B cell (primary cell): ENCODE data around the gene PNPLA5. TPM values are rescaled to one million over a fixed set of nuclear protein-coding genes. Genes with fewer than 3 reads are reported as not detected.

ENCODE experiments used
- ATAC-seq: fragments of 200-7000 bp; cut with Tn5 transposase; one replicate; pipeline ENCODE4 v1.10.0; 2021; ENCODE audit warnings: low read depth, mild to moderate bottlenecking, moderate number of reproducible peaks, moderate library complexity
- CTCF ChIA-PET: fragments of 350-600 bp; sonication (Branson Sonifier 250); formaldehyde crosslinking; loops from one replicate; lab custom pipeline; 2021; ENCODE audit warnings: antibody characterized with exemption, inconsistent platforms; lab: Charles Lee
- POLR2A ChIA-PET: fragments of 350-600 bp; sonication (Branson Sonifier 250); formaldehyde crosslinking; loops from one replicate; lab custom pipeline; 2021; ENCODE audit warnings: antibody characterized with exemption; lab: Charles Lee
- DNase-seq: peaks from one replicate; pipeline ENCODE4 v3.0.0; 2013
- H2AFZ ChIP-seq: 2 replicates; pipeline ENCODE4 v1.6.1; 2012; ENCODE audit warnings: mild to moderate bottlenecking, low read depth, low read length; ENCODE audit not compliant: insufficient read depth, poor library complexity, severe bottlenecking
- H3K27ac ChIP-seq, 2 donors: 1 replicate in 1 of 2; 2 replicates in 1 of 2; pipeline ENCODE4 v1.5.1; 2012 to 2013; ENCODE audit warnings: low read length in 2 of 2, mild to moderate bottlenecking in 2 of 2, moderate library complexity in 1 of 2
- H3K27me3 ChIP-seq, 4 experiments: fragments of 200-600 bp in 1 of 4; sonication (generic) in 1 of 4; replicated peaks in 1 of 4; 1 replicate in 2 of 4; 2 replicates in 2 of 4; pipeline versions ENCODE4 v1.6.1 to v1.7.0; 2013 to 2016; ENCODE audit warnings: low read length in 3 of 4, mild to moderate bottlenecking in 2 of 4, mixed read lengths in 1 of 4, moderate library complexity in 1 of 4; ENCODE audit not compliant: insufficient read depth in 4 of 4, control insufficient read depth in 3 of 4; ENCODE audit errors: control extremely low read depth in 1 of 4
- H3K36me3 ChIP-seq, 2 experiments: replicated peaks in 1 of 2; 1 replicate in 1 of 2; 2 replicates in 1 of 2; pipeline versions ENCODE4 v1.6.1 to v1.7.1; 2013; ENCODE audit warnings: low read length in 1 of 2; ENCODE audit not compliant: insufficient read depth in 2 of 2, control insufficient read depth in 1 of 2; ENCODE audit errors: control extremely low read depth in 1 of 2, extremely low read depth in 1 of 2
- H3K4me1 ChIP-seq, 2 donors: fragments of 200-600 bp in 1 of 2; sonication (generic) in 1 of 2; 1 replicate in 1 of 2; 2 replicates in 1 of 2; pipeline versions ENCODE4 v1.5.1 to v1.6.1; 2013 to 2017; ENCODE audit warnings: low read length in 2 of 2; ENCODE audit not compliant: control insufficient read depth in 2 of 2, insufficient read depth in 2 of 2
- H3K4me2 ChIP-seq: replicated peaks from 2 replicates; pipeline ENCODE3; 2012; ENCODE audit warnings: mild to moderate bottlenecking, low read depth, low read length; ENCODE audit not compliant: poor library complexity, severe bottlenecking
- H3K4me3 ChIP-seq, 5 experiments: fragments of 200-600 bp in 1 of 5; sonication (generic) in 1 of 5; 1 replicate in 3 of 5; 2 replicates in 2 of 5; pipeline versions ENCODE4 v1.5.1 to v1.7.0; 2011 to 2016; ENCODE audit warnings: low read length in 4 of 5, mild to moderate bottlenecking in 4 of 5, low read depth in 2 of 5, control low read depth in 1 of 5, moderate library complexity in 1 of 5; ENCODE audit not compliant: insufficient read depth in 1 of 5; ENCODE audit errors: control extremely low read depth in 1 of 5, extremely low read depth in 1 of 5
- H3K79me2 ChIP-seq: fragments of 200-600 bp; sonication (generic); one replicate; pipeline ENCODE4 v1.6.0; 2016; ENCODE audit warnings: low read length; ENCODE audit not compliant: control insufficient read depth, insufficient read depth
- H3K9ac ChIP-seq: fragments of 200-600 bp; sonication (generic); 2 replicates; pipeline ENCODE4 v1.6.1; 2017; ENCODE audit warnings: mild to moderate bottlenecking, low read length, moderate library complexity
- H3K9me3 ChIP-seq, 3 donors: one replicate each; pipeline versions ENCODE4 v1.6.1 to v1.7.1; 2013; ENCODE audit warnings: low read length in 2 of 3; ENCODE audit not compliant: control insufficient read depth in 2 of 3, insufficient read depth in 1 of 3; ENCODE audit errors: control extremely low read depth in 1 of 3
- H4K20me1 ChIP-seq: 2 replicates; pipeline ENCODE4 v1.6.0; 2012; ENCODE audit warnings: mild to moderate bottlenecking, low read length; ENCODE audit not compliant: insufficient read depth, control insufficient read depth, poor library complexity, severe bottlenecking
- H3K27ac Mint-ChIP-seq: one replicate; pipeline ENCODE4 v1.8.0; 2021; ENCODE audit warnings: mixed read lengths
- H3K27me3 Mint-ChIP-seq: one replicate; pipeline ENCODE4 v1.8.0; 2021; ENCODE audit warnings: mixed read lengths
- H3K4me1 Mint-ChIP-seq: one replicate; pipeline ENCODE4 v1.8.0; 2021; ENCODE audit warnings: mixed read lengths
- H3K4me3 Mint-ChIP-seq: one replicate; pipeline ENCODE4 v1.8.0; 2021; ENCODE audit warnings: mixed read lengths
- H3K9me3 Mint-ChIP-seq: one replicate; pipeline ENCODE4 v1.8.0; 2022; ENCODE audit warnings: mixed read lengths; ENCODE audit not compliant: insufficient read depth
- CTCF ChIP-seq: fragments of 200-600 bp; IDR thresholded peaks from one replicate; pipeline ENCODE4 v1.8.0; 2022; ENCODE audit warnings: antibody characterized with exemption, mild to moderate bottlenecking
- EZH2 ChIP-seq: IDR thresholded peaks from 2 replicates; pipeline ENCODE4 v1.6.1; 2012; ENCODE audit warnings: borderline replicate concordance, low read depth, mild to moderate bottlenecking, moderate library complexity, low read length; ENCODE audit not compliant: insufficient read depth, poor library complexity, severe bottlenecking
- WGBS: methylation state at CpG from one replicate; pipeline ENCODE4 v1.1.5; 2013; ENCODE audit warnings: missing lambda C conversion rate; ENCODE audit not compliant: insufficient coverage; 5-methylcytosine and 5-hydroxymethylcytosine counted together
- intact Hi-C: fragments of 100-400 bp; cut with micrococcal nuclease; formaldehyde crosslinking; loops from one replicate; pipeline ENCODE4 v1.10.0; 2022
- polyA plus RNA-seq: library from polyadenylated mRNA; depleted of rRNA; stranded (reverse); fragments of >200 nt; gene quantifications from 2 replicates; pipeline ENCODE4 v1.2.3, GENCODE V29; 2012
- total RNA-seq, 2 donors: library from RNA; stranded (reverse); fragments of 120-200 nt in 1 of 2; gene quantifications; 1 replicate in 1 of 2; 2 replicates in 1 of 2; pipeline versions ENCODE4 v1.2.3 to v1.2.4, GENCODE V29; 2013 to 2022

Gene PNPLA5
- total and polyA plus RNA-seq, 2 donors (not counting 1 experiment from before 2014, with no cell fraction given): not detected

- Histone ChIP-seq H3K27ac (no peak overlapping the region), H4K20me1 (no peaks in the 10 kb centered on the region), H3K79me2 (no peaks in the 10 kb centered on the region), H3K36me3 (no peaks in the 10 kb centered on the region), H3K4me2 (no peak overlapping the region), H3K4me1 (peaks cover 0 to 5% of the 10 kb centered on the region in 2 donors), H3K9me3 (no peaks in the 10 kb centered on the region), H3K9ac (no peak overlapping the region), H2AFZ (no peak overlapping the region), H3K27me3 (peaks cover 0 to 8% (median 0%) of the 10 kb centered on the region in 4 experiments), H3K4me3 (no peak overlapping the region)
- CTCF ChIA-PET: no interaction called here
- DNase-seq (no peak), ATAC-seq (no peak)
- POLR2A ChIA-PET: no interaction called here
- 74% methylated on average over 13 of the region's 14 CpGs for WGBS
- TF ChIP-seq EZH2 (no peak), CTCF (no peak)
- Mint-ChIP-seq H3K27ac (no peak overlapping the region), H3K9me3 (no peaks in the 10 kb centered on the region), H3K4me1 (peaks cover 4% of the 10 kb centered on the region), H3K4me3 (no peak overlapping the region), H3K27me3 (peaks cover 33% of the 10 kb centered on the region)
- intact Hi-C loops: no loop called here
These were observed 11.8 kb downstream of the PNPLA5 start for GRCh38 chr22:43879901-43880540.

GRCh38 chr22:43878831-43879550 is 12.8 kb downstream of the PNPLA5 start:
- no peak overlapping the region for H3K4me3 Mint-ChIP-seq
- CTCF ChIA-PET: no interaction called here
- no peak overlapping the region for H3K4me2 ChIP-seq
- H3K9me3 ChIP-seq: peaks cover 0 to 3% (median 0%) of the 10 kb centered on the region in 3 donors
- no peak overlapping the region for H3K9ac ChIP-seq
- H3K27ac ChIP-seq: no peak overlapping the region
- intact Hi-C loops: no loop called here
- H3K79me2 ChIP-seq: no peaks in the 10 kb centered on the region
- ATAC-seq: no peak
- no peak overlapping the region for H3K4me3 ChIP-seq
- TF ChIP-seq EZH2 (no peak), CTCF (no peak)
- peaks cover 0 to 6% (median 0%) of the 10 kb centered on the region in 4 experiments for H3K27me3 ChIP-seq
- H3K9me3 Mint-ChIP-seq: no peaks in the 10 kb centered on the region
- DNase-seq: no peak
- H3K27me3 Mint-ChIP-seq: peaks cover 41% of the 10 kb centered on the region
- POLR2A ChIA-PET: no interaction called here
- H3K4me1 Mint-ChIP-seq: no peaks in the 10 kb centered on the region
- H3K27ac Mint-ChIP-seq: no peak overlapping the region
- 76% methylated on average over 12 of the region's 12 CpGs for WGBS
- H4K20me1 ChIP-seq: no peaks in the 10 kb centered on the region
- no peaks in the 10 kb centered on the region for H3K4me1 ChIP-seq
- no peaks in the 10 kb centered on the region for H3K36me3 ChIP-seq
- H2AFZ ChIP-seq: no peak overlapping the region
